Measurements from ENCODE around the gene CSNK1D.

- TF ChIP-seq, protein P1, sequence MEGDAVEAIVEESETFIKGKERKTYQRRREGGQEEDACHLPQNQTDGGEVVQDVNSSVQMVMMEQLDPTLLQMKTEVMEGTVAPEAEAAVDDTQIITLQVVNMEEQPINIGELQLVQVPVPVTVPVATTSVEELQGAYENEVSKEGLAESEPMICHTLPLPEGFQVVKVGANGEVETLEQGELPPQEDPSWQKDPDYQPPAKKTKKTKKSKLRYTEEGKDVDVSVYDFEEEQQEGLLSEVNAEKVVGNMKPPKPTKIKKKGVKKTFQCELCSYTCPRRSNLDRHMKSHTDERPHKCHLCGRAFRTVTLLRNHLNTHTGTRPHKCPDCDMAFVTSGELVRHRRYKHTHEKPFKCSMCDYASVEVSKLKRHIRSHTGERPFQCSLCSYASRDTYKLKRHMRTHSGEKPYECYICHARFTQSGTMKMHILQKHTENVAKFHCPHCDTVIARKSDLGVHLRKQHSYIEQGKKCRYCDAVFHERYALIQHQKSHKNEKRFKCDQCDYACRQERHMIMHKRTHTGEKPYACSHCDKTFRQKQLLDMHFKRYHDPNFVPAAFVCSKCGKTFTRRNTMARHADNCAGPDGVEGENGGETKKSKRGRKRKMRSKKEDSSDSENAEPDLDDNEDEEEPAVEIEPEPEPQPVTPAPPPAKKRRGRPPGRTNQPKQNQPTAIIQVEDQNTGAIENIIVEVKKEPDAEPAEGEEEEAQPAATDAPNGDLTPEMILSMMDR (IDR thresholded peaks at IDR 0.05; ENCODE audit: low read depth, low read length): no peak
- no peak for TF ChIP-seq EZH2phosphoT487 (IDR thresholded peaks at IDR 0.05; ENCODE audit: low read depth)
Observed at GRCh38 chr17:82281502-82282238, 8.2 kb upstream of the CSNK1D start.
